HAP-1 (cell line): ENCODE data around the gene DUOXA1.

Source experiments
- DNase-seq, 2 experiments: peaks; one replicate each; pipeline ENCODE4 v3.0.0-alpha.2; 2016 to 2020; ENCODE audit warnings: low spot score in 2 of 2
- H3K27me3 ChIP-seq: fragments of 250-450 bp; sonication (Bioruptor Pico); 2 replicates; pipeline ENCODE4 v1.5.1; 2020; ENCODE audit warnings: low read depth, mild to moderate bottlenecking, moderate library complexity
- H3K36me3 ChIP-seq: fragments of 250-450 bp; sonication (Bioruptor Pico); replicated peaks from 2 replicates; pipeline ENCODE4 v1.5.1; 2020; ENCODE audit warnings: mild to moderate bottlenecking
- H3K4me1 ChIP-seq: fragments of 250-450 bp; sonication (Bioruptor Pico); 2 replicates; pipeline ENCODE4 v1.5.1; 2020; ENCODE audit warnings: mild to moderate bottlenecking
- H3K4me3 ChIP-seq: fragments of 250-450 bp; sonication (Bioruptor Pico); 2 replicates; pipeline ENCODE4 v1.5.1; 2020; ENCODE audit warnings: mild to moderate bottlenecking, moderate library complexity
- H3K9me3 ChIP-seq: fragments of 250-450 bp; sonication (Bioruptor Pico); 2 replicates; pipeline ENCODE4 v1.5.1; 2020; ENCODE audit warnings: mild to moderate bottlenecking, moderate library complexity
- in situ Hi-C: fragments of 300-500 bp; cut with MboI; formaldehyde crosslinking; loops from 3 replicates; pipeline ENCODE4 v1.14.3; 2020; ENCODE audit warnings: low sequenced_read_pairs, inconsistent platforms, mixed read lengths

DUOXA1 gene

DNA sequence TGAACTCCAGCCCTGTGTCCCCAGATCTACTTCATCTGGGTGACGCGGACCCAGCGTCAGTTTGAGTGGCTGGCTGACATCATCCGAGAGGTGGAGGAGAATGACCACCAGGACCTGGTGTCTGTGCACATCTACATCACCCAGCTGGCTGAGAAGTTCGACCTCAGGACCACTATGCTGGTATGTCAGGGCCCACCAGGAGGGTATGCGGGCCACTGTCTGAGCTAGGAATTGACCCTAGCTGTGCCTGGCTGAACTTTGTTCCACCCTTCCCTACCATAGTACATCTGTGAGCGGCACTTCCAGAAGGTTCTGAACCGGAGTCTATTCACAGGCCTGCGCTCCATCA lies 33.8 kb upstream of the DUOXA1 start:
- no peaks in the 10 kb centered on the region for H3K36me3 ChIP-seq
- no peak overlapping the region for H3K4me3 ChIP-seq
- no peaks in the 10 kb centered on the region for H3K27me3 ChIP-seq
- in situ Hi-C loops = loop anchor here (25.0 kb wide), 1 partner anchor 449 kb away; no protein-coding TSS in a partner anchor
- no peaks in the 10 kb centered on the region for H3K9me3 ChIP-seq
- no peak for DNase-seq
- H3K4me1 ChIP-seq = peaks cover 2% of the 10 kb centered on the region; the same call in 1 of the 2 replicates

DNA sequence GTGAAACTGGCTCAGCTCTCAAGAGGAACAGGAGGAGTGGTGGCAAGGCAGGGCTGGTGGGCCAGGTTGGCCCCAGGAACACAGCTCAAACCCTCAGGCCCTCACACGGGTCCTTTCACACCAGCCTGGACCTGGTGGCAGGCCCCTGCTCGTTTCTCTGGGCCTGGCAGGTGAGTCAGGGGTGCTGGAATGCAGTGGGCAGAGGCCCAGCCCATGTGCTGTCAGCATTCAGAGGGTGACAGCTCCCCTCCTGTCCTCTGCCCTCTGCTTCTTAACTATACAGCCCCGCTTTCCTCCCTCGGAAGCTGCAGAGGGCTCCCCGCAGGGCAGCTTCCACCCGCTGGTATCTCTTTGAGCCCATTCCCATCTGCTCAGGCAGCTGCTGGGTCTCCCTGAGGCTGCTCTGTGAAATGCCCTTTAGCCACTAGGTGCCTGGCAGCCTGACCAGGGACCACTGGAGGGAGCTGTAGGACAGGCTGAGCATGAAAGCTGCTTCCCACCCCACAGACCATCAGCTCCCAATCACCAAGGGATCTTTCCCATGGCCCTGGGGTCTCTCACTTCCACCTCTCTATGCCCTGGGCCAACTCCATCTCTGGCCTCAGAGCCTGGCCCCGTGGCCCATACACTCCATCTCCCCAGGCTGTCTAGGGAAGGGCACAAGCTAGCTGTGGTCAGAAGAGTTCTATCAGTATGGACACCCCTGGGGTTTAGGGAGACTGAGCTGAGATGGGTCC lies 33.3 kb upstream of the DUOXA1 start:
- in situ Hi-C loops = loop anchor here (25.0 kb wide), 1 partner anchor 449 kb away; no protein-coding TSS in a partner anchor

DNA sequence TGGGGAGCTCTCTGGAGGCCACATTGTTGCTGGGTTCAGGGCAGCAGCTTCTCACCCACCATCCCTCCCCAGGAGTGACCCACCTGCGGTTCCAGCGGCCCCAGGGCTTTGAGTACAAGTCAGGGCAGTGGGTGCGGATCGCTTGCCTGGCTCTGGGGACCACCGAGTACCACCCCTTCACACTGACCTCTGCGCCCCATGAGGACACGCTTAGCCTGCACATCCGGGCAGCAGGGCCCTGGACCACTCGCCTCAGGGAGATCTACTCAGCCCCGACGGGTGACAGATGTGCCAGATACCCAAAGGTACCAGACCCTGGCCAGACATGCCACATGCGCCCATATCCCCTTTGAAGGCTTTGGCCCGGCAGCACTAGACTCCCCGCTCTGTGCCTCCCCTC lies 32.0 kb upstream of the DUOXA1 start:
- H3K27me3 ChIP-seq = no peaks in the 10 kb centered on the region
- no peaks in the 10 kb centered on the region for H3K36me3 ChIP-seq
- in situ Hi-C loops = loop anchor here (25.0 kb wide), 1 partner anchor 451 kb away; no protein-coding TSS in a partner anchor
- H3K4me3 ChIP-seq = no peak overlapping the region
- no peak for DNase-seq
- no peaks in the 10 kb centered on the region; the same call in none of the 2 replicates for H3K4me1 ChIP-seq
- no peaks in the 10 kb centered on the region for H3K9me3 ChIP-seq

More for the DNA sequence above, 33.3 kb upstream of the DUOXA1 start:
- DNase-seq = peak; percentile 66 to 87
- Histone ChIP-seq H3K4me3 (no peak overlapping the region), H3K4me1 (peaks cover 2% of the 10 kb centered on the region; the same call in 1 of the 2 replicates), H3K27me3 (no peaks in the 10 kb centered on the region), H3K9me3 (no peaks in the 10 kb centered on the region), H3K36me3 (no peaks in the 10 kb centered on the region)

DNA sequence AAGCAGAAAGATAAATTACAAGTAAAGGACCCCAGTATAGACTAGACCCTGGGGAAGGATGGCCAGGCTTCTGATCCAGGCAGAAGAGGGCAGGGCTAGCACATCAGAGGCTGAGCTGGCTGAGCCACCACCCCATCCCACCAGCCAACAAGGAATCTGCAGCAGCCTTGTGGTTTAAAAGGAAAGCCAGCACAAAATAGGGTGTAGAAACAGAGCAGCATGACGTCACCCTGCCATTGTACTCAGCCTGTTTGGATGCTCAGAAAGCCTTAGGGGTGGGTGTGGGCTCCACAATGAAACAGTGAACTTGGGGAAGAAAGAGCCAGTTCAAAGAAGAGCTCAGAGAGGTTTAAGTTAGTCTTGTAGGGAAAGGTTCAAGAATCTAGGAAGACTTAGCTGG lies 28.3 kb upstream of the DUOXA1 start:
- no peaks in the 10 kb centered on the region for H3K9me3 ChIP-seq
- H3K4me1 ChIP-seq = no peaks in the 10 kb centered on the region; the same call in 1 of the 2 replicates
- DNase-seq = peak; percentile 86 to 89
- H3K36me3 ChIP-seq = no peaks in the 10 kb centered on the region
- in situ Hi-C loops = loop anchor here (25.0 kb wide), 1 partner anchor 454 kb away; no protein-coding TSS in a partner anchor
- no peaks in the 10 kb centered on the region for H3K27me3 ChIP-seq
- H3K4me3 ChIP-seq = no peak overlapping the region

DNA sequence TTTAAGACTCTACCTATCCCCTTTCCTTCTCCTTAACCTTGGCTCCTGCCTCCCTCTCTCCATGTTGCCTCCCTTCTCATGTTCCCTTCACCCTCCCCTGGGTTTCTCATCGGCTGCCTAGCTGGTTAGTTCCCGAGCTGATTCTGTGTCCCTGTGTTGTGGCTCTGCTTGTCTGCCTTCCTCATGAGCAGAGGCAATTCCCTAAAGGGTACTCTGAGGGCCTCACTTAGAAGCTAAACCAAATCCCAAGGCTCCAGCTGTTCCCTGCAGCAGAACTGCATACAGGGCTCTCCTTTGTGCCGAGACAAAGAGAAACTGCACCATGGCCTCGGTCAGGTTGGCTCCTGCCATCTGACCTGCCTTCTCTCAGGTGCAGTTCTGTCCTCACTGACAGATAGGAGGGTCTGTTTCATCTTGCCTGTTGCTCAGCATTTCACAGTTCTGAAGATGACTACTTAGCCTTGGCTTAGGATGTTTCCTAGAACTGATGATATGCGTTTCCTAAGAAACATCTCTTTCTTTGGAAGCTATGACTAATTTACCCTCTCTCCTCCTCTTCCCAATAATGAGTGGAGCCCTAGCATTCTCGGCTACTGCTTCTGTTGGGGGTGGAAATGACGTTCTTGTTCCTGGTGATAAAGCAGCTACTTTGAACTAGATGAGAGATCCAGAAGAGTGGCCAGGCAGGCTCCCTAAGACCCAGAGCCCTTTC lies 27.2 kb upstream of the DUOXA1 start:
- H3K27me3 ChIP-seq = no peaks in the 10 kb centered on the region
- no peaks in the 10 kb centered on the region; the same call in 1 of the 2 replicates for H3K4me1 ChIP-seq
- no peak overlapping the region for H3K4me3 ChIP-seq
- no peak for DNase-seq
- no peaks in the 10 kb centered on the region for H3K9me3 ChIP-seq
- no peaks in the 10 kb centered on the region for H3K36me3 ChIP-seq
- in situ Hi-C loops = loop anchor here (25.0 kb wide), 1 partner anchor 455 kb away; no protein-coding TSS in a partner anchor

DNA sequence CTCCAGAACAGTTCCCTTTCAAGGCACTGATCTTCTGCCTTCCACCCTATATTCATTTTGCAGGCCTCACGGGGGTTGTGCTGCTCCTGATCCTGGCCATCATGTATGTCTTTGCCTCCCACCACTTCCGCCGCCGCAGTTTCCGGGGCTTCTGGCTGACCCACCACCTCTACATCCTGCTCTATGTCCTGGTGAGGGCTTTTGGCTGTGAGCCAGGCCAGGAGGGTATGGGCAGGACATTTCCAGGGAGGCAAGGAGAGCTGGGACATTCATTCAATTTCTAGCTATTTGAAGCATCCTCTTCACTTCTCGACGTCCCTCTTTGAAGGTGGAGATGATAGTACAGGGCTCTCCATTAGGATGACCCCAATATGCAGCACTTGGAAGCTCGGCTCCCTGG lies 26.1 kb upstream of the DUOXA1 start:
- no peak overlapping the region for H3K4me3 ChIP-seq
- H3K9me3 ChIP-seq = no peaks in the 10 kb centered on the region
- H3K27me3 ChIP-seq = no peaks in the 10 kb centered on the region
- H3K4me1 ChIP-seq = no peaks in the 10 kb centered on the region; the same call in 1 of the 2 replicates
- no peaks in the 10 kb centered on the region for H3K36me3 ChIP-seq
- in situ Hi-C loops = loop anchor here (25.0 kb wide), 1 partner anchor 457 kb away; no protein-coding TSS in a partner anchor
- no peak for DNase-seq

DNA sequence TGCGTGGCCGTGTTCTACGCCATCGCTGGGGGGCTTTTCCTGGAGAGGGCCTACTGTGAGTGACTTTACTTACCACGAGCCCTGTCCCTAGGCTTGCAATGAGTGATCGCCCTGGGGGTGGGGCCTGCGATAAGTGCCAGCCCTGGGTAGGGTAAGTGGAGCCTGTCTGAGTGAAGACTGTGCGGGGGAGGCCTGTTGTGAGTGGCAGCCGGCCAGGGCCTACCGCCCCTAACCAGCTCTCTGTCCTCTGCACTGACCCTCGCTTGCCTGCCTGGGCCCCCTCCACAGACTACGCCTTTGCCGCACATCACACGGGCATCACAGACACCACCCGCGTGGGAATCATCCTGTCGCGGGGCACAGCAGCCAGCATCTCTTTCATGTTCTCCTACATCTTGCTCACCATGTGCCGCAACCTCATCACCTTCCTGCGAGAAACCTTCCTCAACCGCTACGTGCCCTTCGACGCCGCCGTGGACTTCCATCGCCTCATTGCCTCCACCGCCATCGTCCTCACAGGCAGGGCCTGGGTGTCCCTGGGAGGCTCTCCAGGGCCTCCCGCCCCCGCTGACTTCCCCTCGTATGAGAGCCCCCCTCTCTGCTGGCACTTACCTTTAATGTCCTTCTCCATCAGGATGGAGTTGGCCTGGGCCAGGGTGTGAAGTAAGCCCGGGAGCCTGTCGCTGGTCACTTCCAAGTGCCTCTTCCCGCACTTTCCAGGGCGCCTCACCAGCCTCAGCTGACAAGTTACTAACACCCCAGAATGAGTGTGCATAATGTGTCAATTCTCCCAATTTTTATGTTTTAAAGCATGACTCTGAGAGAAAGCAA lies 22.5 kb upstream of the DUOXA1 start:
- no peaks in the 10 kb centered on the region for H3K36me3 ChIP-seq
- no peaks in the 10 kb centered on the region for H3K9me3 ChIP-seq
- no peaks in the 10 kb centered on the region for H3K27me3 ChIP-seq
- H3K4me3 ChIP-seq = no peak overlapping the region
- no peak for DNase-seq
- no peaks in the 10 kb centered on the region for H3K4me1 ChIP-seq
- in situ Hi-C loops = loop anchor here (25.0 kb wide), 1 partner anchor 460 kb away; no protein-coding TSS in a partner anchor

DNA sequence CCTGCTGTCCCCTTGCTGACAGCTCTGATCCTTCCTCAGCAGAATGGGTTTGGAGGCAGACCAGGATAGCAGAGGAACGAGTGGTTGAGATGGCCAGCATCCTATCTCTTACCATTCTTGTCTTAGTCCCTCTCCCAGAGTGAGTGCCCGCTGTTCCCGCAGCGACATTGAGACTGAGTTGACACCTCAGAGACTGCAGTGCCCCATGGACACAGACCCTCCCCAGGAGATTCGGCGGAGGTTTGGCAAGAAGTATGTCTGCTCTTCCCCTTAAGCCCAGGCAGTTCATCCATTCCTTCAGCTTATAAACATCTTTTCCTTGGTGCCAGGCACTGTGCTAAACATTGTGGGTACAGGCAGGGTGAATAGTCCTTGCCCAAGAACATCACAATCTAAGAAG lies 21.3 kb upstream of the DUOXA1 start:
- Histone ChIP-seq H3K4me3 (no peak overlapping the region), H3K36me3 (no peaks in the 10 kb centered on the region), H3K4me1 (no peaks in the 10 kb centered on the region), H3K27me3 (no peaks in the 10 kb centered on the region), H3K9me3 (no peaks in the 10 kb centered on the region)
- in situ Hi-C loops = loop anchor here (25.0 kb wide), 1 partner anchor 461 kb away; no protein-coding TSS in a partner anchor
- DNase-seq = no peak

DNA sequence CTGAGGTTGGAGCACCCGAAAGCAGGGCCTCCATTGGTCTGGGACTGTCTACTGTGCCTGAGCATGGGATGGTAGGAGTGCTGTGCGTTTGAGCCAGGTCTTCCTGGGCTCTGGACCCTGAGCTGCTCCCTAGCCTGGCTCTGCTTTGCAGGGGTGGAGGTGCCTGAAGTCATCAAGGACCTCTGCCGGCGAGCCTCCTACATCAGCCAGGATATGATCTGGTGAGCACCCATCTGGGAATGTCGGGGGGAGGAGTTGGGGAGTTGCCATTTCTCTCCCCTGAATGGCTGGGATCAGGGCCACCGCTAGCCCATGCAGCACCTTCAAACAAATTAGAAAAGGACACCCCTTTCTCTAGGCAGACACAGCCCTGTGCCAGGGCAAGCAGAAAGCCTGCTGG lies 20.8 kb upstream of the DUOXA1 start:
- DNase-seq = no peak
- H3K27me3 ChIP-seq = no peaks in the 10 kb centered on the region
- in situ Hi-C loops = loop anchor here (25.0 kb wide), 1 partner anchor 462 kb away; no protein-coding TSS in a partner anchor
- H3K9me3 ChIP-seq = no peaks in the 10 kb centered on the region
- no peak overlapping the region for H3K4me3 ChIP-seq
- no peaks in the 10 kb centered on the region for H3K4me1 ChIP-seq
- no peaks in the 10 kb centered on the region for H3K36me3 ChIP-seq

DNA sequence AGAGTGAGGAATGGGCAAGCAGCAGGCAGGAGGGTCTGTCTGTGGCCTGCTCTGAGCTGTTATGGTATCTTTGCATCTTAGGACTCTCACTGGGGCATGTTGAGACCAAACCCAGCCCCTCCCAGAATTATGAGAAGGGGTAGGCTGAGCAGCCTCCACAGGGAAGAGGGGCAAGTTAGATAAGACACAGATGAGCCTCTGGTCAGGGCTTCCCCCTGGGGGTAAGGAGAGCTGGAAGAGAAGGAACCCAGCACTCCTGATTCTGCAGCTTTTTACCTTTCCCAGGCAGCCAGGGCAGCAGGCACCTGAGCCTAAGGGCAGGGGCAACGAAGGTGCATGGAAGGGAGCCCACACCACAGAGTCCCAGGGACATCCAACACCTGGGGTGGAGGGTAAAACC lies 19.4 kb upstream of the DUOXA1 start:
- in situ Hi-C loops = no loop called here
- H3K27me3 ChIP-seq = no peaks in the 10 kb centered on the region
- no peaks in the 10 kb centered on the region for H3K4me1 ChIP-seq
- no peaks in the 10 kb centered on the region for H3K36me3 ChIP-seq
- H3K9me3 ChIP-seq = no peaks in the 10 kb centered on the region
- H3K4me3 ChIP-seq = no peak overlapping the region
- DNase-seq = no peak

DNA sequence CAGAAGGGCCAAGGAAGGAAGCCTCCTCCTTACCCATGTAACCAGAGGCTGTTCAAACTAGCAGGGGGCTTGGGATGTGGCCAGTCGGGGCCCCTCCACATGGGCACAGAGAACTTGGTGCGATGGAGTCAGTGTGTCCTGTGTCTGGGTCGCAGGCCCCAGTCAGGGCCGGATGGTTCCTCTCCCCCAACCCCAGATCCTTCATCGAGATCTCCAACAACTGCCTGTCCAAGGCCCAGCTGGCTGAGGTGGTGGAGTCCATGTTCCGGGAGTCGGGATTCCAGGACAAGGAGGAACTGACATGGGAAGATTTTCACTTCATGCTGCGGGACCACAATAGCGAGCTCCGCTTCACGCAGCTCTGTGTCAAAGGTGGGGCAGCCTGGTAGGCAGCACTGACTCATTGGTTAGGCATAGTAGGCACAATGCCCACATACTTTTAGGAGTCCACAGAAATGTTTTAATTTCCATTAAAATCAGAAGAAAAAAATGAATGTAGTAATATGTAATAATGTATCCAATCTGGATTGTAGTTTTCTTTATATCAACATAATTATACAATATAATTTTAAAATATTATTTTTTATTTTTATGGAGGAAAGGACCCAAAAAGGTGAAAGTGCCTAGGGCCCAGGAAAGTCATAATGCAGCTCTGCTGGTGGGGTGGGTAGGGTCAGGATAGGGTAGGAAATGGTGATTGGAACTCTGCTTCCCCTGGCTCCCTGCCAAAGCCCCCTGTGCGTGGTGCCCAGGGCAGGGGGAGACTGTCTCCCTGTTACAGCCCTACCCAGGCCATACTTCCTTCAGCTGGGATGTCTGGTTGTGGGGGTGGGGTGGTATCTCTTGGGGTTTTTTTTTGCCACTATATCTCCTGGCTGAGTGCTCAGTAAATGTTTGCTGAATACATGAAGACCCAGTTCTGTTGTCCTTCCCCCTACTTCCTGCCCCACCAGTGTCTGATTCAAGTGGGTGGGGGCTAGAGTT lies 18.7 kb upstream of the DUOXA1 start:
- in situ Hi-C loops = no loop called here
- DNase-seq = no peak
- H3K36me3 ChIP-seq = no peaks in the 10 kb centered on the region
- H3K27me3 ChIP-seq = no peaks in the 10 kb centered on the region
- no peaks in the 10 kb centered on the region for H3K4me1 ChIP-seq
- H3K9me3 ChIP-seq = no peaks in the 10 kb centered on the region
- no peak overlapping the region for H3K4me3 ChIP-seq

DNA sequence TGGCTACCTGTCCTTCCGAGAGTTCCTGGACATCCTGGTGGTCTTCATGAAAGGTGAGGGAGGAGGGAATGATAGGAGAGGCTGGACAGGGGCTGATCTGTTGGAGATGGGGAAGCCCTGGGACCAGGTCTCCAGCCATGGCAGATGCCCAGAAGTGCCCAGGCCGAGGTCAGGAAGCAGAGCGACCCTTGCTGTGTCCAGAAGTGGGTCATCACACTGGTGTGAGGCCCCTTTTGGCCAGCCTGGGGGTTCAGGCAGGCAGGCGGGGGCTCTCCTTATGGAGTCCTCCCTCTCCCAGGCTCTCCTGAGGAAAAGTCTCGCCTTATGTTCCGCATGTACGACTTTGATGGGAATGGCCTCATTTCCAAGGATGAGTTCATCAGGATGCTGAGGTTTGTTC lies 17.9 kb upstream of the DUOXA1 start:
- H3K27me3 ChIP-seq = no peaks in the 10 kb centered on the region
- DNase-seq = no peak
- no peaks in the 10 kb centered on the region for H3K4me1 ChIP-seq
- in situ Hi-C loops = no loop called here
- no peak overlapping the region for H3K4me3 ChIP-seq
- H3K36me3 ChIP-seq = no peaks in the 10 kb centered on the region
- H3K9me3 ChIP-seq = no peaks in the 10 kb centered on the region
